GM13977 (cell line): ENCODE data around the gene ZNF397.

ENCODE experiments used
- DNase-seq: peaks from one replicate; pipeline ENCODE4 v3.0.0; 2012; ENCODE audit warnings: low spot score
- CTCF ChIP-seq: IDR thresholded peaks from 2 replicates; pipeline ENCODE4 v1.5.1; 2012; ENCODE audit warnings: mild to moderate bottlenecking, control low read depth; ENCODE audit not compliant: insufficient read depth; ENCODE audit errors: extremely low read depth, missing control alignments
- in situ Hi-C: fragments of 300-500 bp; cut with MboI; formaldehyde crosslinking; loops from one replicate; pipeline ENCODE4 v1.12.0; 2022; ENCODE audit warnings: low sequenced_read_pairs, low pct_unique_long_range_greater_than_20kb, mixed read lengths, inconsistent platforms; ENCODE audit not compliant: unreplicated experiment

Gene ZNF397

GRCh38 chr18:35240664-35241447 lies at the start of gene ZNF397:
TSS of gene ZNF397 (plus strand) at chr18:35241034. CDS start at chr18:35242471, 1,437 bp downstream.
- DNase-seq: peak; percentile 94
- no peak for TF ChIP-seq CTCF
- in situ Hi-C loops: no loop called here

- in situ Hi-C loops: no loop called here
- DNase-seq: no peak
- TF ChIP-seq CTCF: no peak
Observed at GRCh38 chr18:35191698-35192025, 49.2 kb upstream of the ZNF397 start.

GRCh38 chr18:35192415-35192814 lies 48.4 kb upstream of the ZNF397 start:
- no peak for TF ChIP-seq CTCF
- in situ Hi-C loops: no loop called here
- DNase-seq: no peak

GRCh38 chr18:35193316-35193715 lies 47.5 kb upstream of the ZNF397 start:
- TF ChIP-seq CTCF: no peak
- in situ Hi-C loops: no loop called here
- no peak for DNase-seq

GRCh38 chr18:35197296-35197695 lies 43.5 kb upstream of the ZNF397 start:
- TF ChIP-seq CTCF: no peak
- no peak for DNase-seq
- in situ Hi-C loops: no loop called here

- no peak for TF ChIP-seq CTCF
- no peak for DNase-seq
- in situ Hi-C loops: no loop called here
Observed at GRCh38 chr18:35201256-35201931, 39.4 kb upstream of the ZNF397 start.
